ENCODE measurements around the gene C16orf54. TPM values are rescaled to one million over a fixed set of nuclear protein-coding genes. Genes with fewer than 3 reads are reported as not detected.
"Not testable (repeated sequence)": the region's sequence is repeated elsewhere in the genome, so short reads cannot be mapped to it uniquely, and the experiment has no call there.

The C16orf54 gene
- total RNA-seq, 1 donor from 2014 or later: not detected

- TF ChIP-seq, protein P1, sequence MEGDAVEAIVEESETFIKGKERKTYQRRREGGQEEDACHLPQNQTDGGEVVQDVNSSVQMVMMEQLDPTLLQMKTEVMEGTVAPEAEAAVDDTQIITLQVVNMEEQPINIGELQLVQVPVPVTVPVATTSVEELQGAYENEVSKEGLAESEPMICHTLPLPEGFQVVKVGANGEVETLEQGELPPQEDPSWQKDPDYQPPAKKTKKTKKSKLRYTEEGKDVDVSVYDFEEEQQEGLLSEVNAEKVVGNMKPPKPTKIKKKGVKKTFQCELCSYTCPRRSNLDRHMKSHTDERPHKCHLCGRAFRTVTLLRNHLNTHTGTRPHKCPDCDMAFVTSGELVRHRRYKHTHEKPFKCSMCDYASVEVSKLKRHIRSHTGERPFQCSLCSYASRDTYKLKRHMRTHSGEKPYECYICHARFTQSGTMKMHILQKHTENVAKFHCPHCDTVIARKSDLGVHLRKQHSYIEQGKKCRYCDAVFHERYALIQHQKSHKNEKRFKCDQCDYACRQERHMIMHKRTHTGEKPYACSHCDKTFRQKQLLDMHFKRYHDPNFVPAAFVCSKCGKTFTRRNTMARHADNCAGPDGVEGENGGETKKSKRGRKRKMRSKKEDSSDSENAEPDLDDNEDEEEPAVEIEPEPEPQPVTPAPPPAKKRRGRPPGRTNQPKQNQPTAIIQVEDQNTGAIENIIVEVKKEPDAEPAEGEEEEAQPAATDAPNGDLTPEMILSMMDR (IDR thresholded peaks at IDR 0.05; ENCODE audit: insufficient read depth, low read length, severe bottlenecking): no peak
- FAIRE-seq (no peak), DNase-seq (ENCODE audit: low read depth) (no peak)
- Histone ChIP-seq H3K36me3 (ENCODE audit: control insufficient read depth, insufficient read depth, low read length) (no peaks in the 10 kb centered on the region), H3K4me3 (ENCODE audit: low read depth, low read length) (no peak overlapping the region), H3K27me3 (ENCODE audit: control insufficient read depth, insufficient read depth, low read length) (no peaks in the 10 kb centered on the region)
Measured at GRCh38 chr16:29743475-29743826, 2.3 kb downstream of the C16orf54 start.

DNA sequence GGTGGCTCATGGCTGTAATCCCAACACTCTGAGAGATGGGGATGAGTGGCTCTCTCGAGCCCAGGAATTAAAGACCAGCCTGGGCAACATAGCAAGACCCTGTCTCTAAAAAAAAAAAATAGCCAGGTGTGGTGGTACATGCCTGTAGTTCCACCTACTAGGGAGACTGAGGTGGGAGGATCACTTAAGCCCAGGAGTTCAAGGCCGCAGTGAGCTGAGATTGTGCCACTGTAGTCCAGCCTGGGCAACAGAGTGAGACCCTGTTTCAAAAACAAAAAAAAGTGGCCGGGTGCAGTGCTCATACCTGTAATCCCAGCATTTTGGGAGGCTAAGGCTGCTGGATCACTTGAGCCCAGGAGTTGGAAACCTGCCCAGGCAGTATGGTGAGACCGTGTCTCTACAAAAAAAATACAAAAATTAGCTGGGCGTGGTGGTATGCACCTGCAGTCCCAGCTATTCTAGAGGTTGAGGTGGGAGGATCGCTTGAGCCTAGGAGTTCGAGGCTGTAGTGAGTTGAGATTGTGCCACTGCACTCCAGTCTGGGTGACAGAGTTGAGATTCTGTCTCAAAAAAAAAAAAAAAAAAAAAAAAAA is 3.0 kb downstream of the C16orf54 start:
- Histone ChIP-seq H3K27me3 (ENCODE audit: control insufficient read depth, insufficient read depth, low read length) (no peaks in the 10 kb centered on the region), H3K36me3 (ENCODE audit: control insufficient read depth, insufficient read depth, low read length) (no peaks in the 10 kb centered on the region), H3K4me3 (ENCODE audit: low read depth, low read length) (no peak overlapping the region)
- DNase-seq (ENCODE audit: low read depth) (no peak), FAIRE-seq (no peak)
- TF ChIP-seq, protein P1 (IDR thresholded peaks at IDR 0.05; ENCODE audit: insufficient read depth, low read length, severe bottlenecking): no peak

- not testable (repeated sequence) for H3K4me3 ChIP-seq (ENCODE audit: low read depth, low read length); FAIRE-seq; DNase-seq (ENCODE audit: low read depth); H3K36me3 ChIP-seq (ENCODE audit: control insufficient read depth, insufficient read depth, low read length); H3K27me3 ChIP-seq (ENCODE audit: control insufficient read depth, insufficient read depth, low read length)
Measured at GRCh38 chr16:29740630-29741015, 5.2 kb downstream of the C16orf54 start.

DNA sequence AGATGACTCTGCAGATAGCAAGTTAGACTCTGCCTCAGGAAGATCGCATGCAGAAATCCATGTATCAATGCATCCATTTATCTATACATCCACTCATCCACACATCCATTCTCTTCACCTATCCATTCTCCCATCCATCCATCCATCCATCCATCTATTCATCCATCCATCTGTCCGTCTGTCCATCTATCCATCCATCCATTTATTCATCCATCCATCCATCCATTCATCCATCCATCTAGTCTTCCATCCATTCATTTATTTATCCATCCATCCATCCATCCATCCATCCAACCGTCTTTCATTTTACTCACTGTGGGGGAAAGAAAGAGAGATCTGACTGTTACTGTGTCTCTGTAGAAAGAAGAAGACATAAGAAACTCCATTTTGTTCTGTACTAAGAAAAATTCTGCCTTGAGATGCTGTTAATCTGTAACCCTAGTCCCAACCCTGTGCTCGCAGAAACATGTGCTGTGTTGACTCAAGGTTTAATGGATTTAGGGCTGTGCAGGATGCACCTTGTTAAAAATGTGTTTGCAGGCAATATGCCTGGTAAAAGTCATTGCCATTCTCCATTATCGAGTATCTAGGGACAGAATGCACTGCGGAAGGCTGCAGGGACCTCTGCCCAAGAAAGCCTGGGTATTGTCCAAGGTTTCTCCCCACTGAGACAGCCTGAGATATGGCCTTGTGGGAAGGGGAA is 5.7 kb downstream of the C16orf54 start:
- not testable (repeated sequence) for H3K36me3 ChIP-seq (ENCODE audit: control insufficient read depth, insufficient read depth, low read length); FAIRE-seq; H3K4me3 ChIP-seq (ENCODE audit: low read depth, low read length); DNase-seq (ENCODE audit: low read depth); H3K27me3 ChIP-seq (ENCODE audit: control insufficient read depth, insufficient read depth, low read length)

- Histone ChIP-seq H3K27me3 (ENCODE audit: control insufficient read depth, insufficient read depth, low read length) (no peaks in the 10 kb centered on the region), H3K36me3 (ENCODE audit: control insufficient read depth, insufficient read depth, low read length) (no peaks in the 10 kb centered on the region)
- no peak for FAIRE-seq
Measured at GRCh38 chr16:29738514-29738913, 7.3 kb downstream of the C16orf54 start.

DNA sequence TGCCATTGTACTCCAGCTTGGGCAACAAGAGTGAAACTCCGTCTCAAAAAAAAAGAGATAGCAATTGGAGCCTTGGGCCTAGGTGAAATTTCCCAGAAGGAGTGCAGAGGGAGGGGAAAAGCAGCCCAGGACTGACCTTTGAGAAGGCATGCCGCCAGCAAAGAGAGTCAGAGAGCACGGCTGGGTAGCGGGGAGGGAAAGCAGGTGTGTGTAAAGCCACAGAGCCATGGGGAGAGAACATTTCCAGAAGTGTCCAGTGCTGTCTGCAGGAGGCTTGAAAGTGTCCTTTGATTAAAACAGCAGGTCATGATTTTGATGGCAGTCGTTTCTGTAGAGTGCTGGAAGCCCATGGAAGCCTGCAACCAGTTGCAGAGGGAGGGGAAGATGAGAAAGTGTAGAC is 8.1 kb downstream of the C16orf54 start:
- H3K27me3 ChIP-seq (ENCODE audit: control insufficient read depth, insufficient read depth, low read length): no peaks in the 10 kb centered on the region
- TF ChIP-seq, protein P1 (IDR thresholded peaks at IDR 0.05; ENCODE audit: insufficient read depth, low read length, severe bottlenecking): no peak
- no peaks in the 10 kb centered on the region for H3K36me3 ChIP-seq (ENCODE audit: control insufficient read depth, insufficient read depth, low read length)
- DNase-seq (ENCODE audit: low read depth) (no peak), FAIRE-seq (no peak)
- H3K4me3 ChIP-seq (ENCODE audit: low read depth, low read length): no peak overlapping the region

More at GRCh38 chr16:29738514-29738913, 7.3 kb downstream of the C16orf54 start:
- TF ChIP-seq, protein P1 (IDR thresholded peaks at IDR 0.05; ENCODE audit: insufficient read depth, low read length, severe bottlenecking): no peak
- H3K4me3 ChIP-seq (ENCODE audit: low read depth, low read length): no peak overlapping the region
- DNase-seq (ENCODE audit: low read depth): no peak

DNA sequence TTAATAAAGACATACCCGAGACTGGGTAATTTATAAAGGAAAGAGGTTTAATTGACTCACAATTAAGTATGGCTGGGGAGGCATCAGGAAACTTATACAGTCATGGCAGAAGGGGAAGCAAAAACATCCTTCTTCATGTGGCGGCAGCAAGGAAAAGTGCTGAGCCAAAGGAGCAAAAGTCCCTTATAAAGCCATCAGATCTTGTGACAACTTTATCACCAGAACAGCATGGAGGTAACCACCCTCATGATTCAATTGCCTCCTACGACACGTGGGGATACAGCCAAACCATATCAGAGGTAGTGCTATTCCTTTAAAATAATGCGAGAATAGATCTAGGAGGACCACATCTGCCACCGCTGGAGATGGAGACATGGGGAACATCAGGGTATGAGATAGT is 9.0 kb downstream of the C16orf54 start:
- H3K27me3 ChIP-seq (ENCODE audit: control insufficient read depth, insufficient read depth, low read length): no peaks in the 10 kb centered on the region
- FAIRE-seq: no peak
- TF ChIP-seq, protein P1 (IDR thresholded peaks at IDR 0.05; ENCODE audit: insufficient read depth, low read length, severe bottlenecking): no peak
- no peak overlapping the region for H3K4me3 ChIP-seq (ENCODE audit: low read depth, low read length)
- no peak for DNase-seq (ENCODE audit: low read depth)
- H3K36me3 ChIP-seq (ENCODE audit: control insufficient read depth, insufficient read depth, low read length): no peaks in the 10 kb centered on the region
